Lower lobe of right lung (tissue), 2 donors: ENCODE data around the gene CD247. TPM values are rescaled to one million over a fixed set of nuclear protein-coding genes. Genes with fewer than 3 reads are reported as not detected.
"Not testable (repeated sequence)": the region's sequence is repeated elsewhere in the genome, so short reads cannot be mapped to it uniquely, and the experiment has no call there.

Experiments
- ATAC-seq, 2 donors: fragments of 200-7000 bp; cut with Tn5 transposase; one replicate each; pipeline ENCODE4 v1.9.1; 2020 to 2022; ENCODE audit warnings: mild to moderate bottlenecking in 2 of 2, moderate library complexity in 2 of 2
- DNase-seq: peaks from one replicate; pipeline ENCODE4 v3.0.0-alpha.2; 2020
- H3K27ac ChIP-seq: fragments of 200-600 bp; one replicate; pipeline ENCODE4 v1.8.0; 2022
- H3K27me3 ChIP-seq: fragments of 200-600 bp; one replicate; pipeline ENCODE4 v1.8.0; 2022; ENCODE audit warnings: low read depth
- H3K36me3 ChIP-seq: fragments of 200-600 bp; one replicate; pipeline ENCODE4 v1.8.0; 2022; ENCODE audit warnings: mild to moderate bottlenecking
- H3K4me1 ChIP-seq: fragments of 200-600 bp; one replicate; pipeline ENCODE4 v1.8.0; 2022
- H3K4me3 ChIP-seq: fragments of 200-600 bp; one replicate; pipeline ENCODE4 v1.8.0; 2022; ENCODE audit warnings: mild to moderate bottlenecking
- H3K9me3 ChIP-seq: fragments of 200-600 bp; one replicate; pipeline ENCODE4 v1.8.0; 2022
- CTCF ChIP-seq: fragments of 200-600 bp; IDR thresholded peaks from one replicate; pipeline ENCODE4 v1.8.0; 2022; ENCODE audit warnings: antibody characterized with exemption, mild to moderate bottlenecking
- intact Hi-C: fragments of 100-400 bp; cut with DNase I; formaldehyde crosslinking; loops from one replicate; pipeline ENCODE4 v1.11.0; 2022
- total RNA-seq: library from RNA; stranded (reverse); fragmentation: NEBNext Ultra II Directional; extraction: Animal tissue kit (Norgen Biotek cat#: 25700); gene quantifications from one replicate; pipeline ENCODE4 v1.2.1, GENCODE V29; 2021
- donor health status: DM: no; HTN: yes; CAD: no; lungs with severe emphysema.

CD247 gene
- total RNA-seq, 1 donor from 2014 or later = 8.7 TPM

DNA sequence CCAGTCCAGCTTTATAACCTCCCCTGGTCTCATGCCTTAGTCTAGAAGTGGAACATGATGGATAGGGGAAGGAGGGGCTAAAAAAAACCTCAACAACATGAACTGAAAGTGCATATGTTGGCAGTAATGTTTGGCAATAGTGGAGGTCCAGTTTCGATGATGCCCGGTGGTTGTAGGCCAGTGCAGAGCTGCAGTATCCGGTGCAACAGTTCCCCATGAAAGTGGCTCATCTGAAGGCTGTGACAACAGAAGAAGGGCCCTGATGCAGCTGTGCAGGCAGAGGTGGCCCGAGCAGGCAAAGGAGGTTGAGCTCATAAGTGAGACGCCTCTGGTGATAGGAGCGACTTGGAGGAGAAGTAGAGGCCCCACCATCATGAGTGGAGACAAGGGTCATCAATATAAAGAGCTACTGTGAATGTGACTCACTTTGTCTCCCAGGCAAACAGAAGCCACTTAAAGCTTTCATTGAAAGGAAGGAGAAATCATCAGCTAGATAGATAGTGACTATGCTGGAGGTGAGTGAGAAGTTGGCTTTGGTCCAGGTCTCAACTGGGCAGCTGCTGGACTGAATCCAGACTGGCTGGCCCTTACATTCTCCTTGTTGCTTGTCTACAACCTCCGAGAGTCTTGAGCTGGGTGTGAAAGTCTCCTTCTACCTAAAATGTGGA is 45.4 kb upstream of the CD247 start:
- peak; percentile 57 for DNase-seq

DNA sequence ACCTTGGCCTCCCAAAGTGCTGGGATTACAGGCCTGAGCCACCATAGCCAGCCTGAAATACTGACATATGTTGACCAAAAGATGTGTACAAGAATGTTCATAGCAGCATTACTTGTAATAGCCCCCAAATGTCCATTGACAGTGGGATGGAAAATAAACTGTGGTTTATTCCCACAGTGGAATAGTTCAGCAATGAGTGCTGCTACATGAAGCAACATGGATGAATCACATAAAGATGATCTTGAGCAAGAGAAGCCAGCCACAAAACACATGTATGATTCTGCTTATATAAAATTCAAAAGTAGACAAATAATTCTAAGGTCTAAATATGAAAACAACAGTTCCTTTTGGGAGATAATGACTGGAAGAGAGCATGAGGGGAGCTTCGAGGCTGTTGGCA is 44.4 kb upstream of the CD247 start:
- intact Hi-C loops = no loop called here
- ATAC-seq = no peak
- Histone ChIP-seq H3K4me1 (peaks cover 12% of the 10 kb centered on the region), H3K27me3 (no peaks in the 10 kb centered on the region), H3K9me3 (no peaks in the 10 kb centered on the region), H3K27ac (no peak overlapping the region), H3K36me3 (no peaks in the 10 kb centered on the region), H3K4me3 (no peak overlapping the region)
- DNase-seq = no peak
- TF ChIP-seq CTCF = no peak

More for the DNA sequence above, 45.4 kb upstream of the CD247 start:
- Histone ChIP-seq H3K9me3 (no peaks in the 10 kb centered on the region), H3K4me1 (peaks cover 12% of the 10 kb centered on the region), H3K4me3 (no peak overlapping the region), H3K27me3 (no peaks in the 10 kb centered on the region), H3K36me3 (no peaks in the 10 kb centered on the region), H3K27ac (peak overlapping the region; percentile 16)
- ATAC-seq = peak; percentile 51 to 83
- no peak for TF ChIP-seq CTCF
- intact Hi-C loops = no loop called here

GRCh38 chr1:167561753-167562152 is 43.4 kb upstream of the CD247 start:
- Histone ChIP-seq H3K27ac (no peak overlapping the region), H3K36me3 (no peaks in the 10 kb centered on the region), H3K4me3 (no peak overlapping the region), H3K9me3 (no peaks in the 10 kb centered on the region), H3K27me3 (no peaks in the 10 kb centered on the region), H3K4me1 (peaks cover 12% of the 10 kb centered on the region)
- no peak for TF ChIP-seq CTCF
- DNase-seq (no peak), ATAC-seq (no peak)
- intact Hi-C loops = no loop called here

- TF ChIP-seq CTCF = peak; percentile 88
- Histone ChIP-seq H3K27ac (no peak overlapping the region), H3K4me3 (no peak overlapping the region), H3K4me1 (peaks cover 30% of the 10 kb centered on the region), H3K9me3 (no peaks in the 10 kb centered on the region), H3K27me3 (no peaks in the 10 kb centered on the region), H3K36me3 (no peaks in the 10 kb centered on the region)
- DNase-seq (peak; percentile 73), ATAC-seq (peak; percentile 34 to 59)
- intact Hi-C loops = no loop called here
Observed at GRCh38 chr1:167555971-167556714, 37.8 kb upstream of the CD247 start.

DNA sequence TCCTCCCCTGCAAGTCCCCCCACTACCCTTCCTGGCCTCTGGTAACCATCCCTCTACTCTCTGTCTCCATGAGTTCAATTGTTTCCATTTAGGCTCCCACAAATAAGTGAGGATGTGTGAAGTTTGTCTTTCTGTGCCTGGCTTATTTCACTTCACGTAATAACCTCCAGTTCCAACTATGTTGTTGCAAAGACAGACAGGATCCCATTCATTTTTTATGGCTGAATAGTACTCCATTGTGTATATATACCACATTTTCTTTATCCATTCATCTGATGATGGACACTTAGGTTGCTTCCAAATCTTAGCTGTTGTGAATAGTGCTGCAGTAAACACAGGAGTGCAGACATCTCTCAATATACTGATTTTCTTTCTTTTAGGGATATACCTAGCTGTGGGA is 36.7 kb upstream of the CD247 start:
- H3K9me3 ChIP-seq, H3K27me3 ChIP-seq, ATAC-seq, DNase-seq, H3K27ac ChIP-seq, H3K36me3 ChIP-seq, intact Hi-C loops, H3K4me3 ChIP-seq: not testable (repeated sequence)
- peaks cover 37% of the 10 kb centered on the region for H3K4me1 ChIP-seq
